HT-29 (cell line): ENCODE measurements around the gene TCP1. TPM values are rescaled to one million over a fixed set of nuclear protein-coding genes. Genes with fewer than 3 reads are reported as not detected.
"Not testable (repeated sequence)": the region's sequence is repeated elsewhere in the genome, so short reads cannot be mapped to it uniquely, and the experiment has no call there.

Experiments
- DNase-seq: peaks from one replicate; pipeline ENCODE4 v3.0.0-alpha.2; 2015; ENCODE audit warnings: low spot score
- total RNA-seq: library from RNA; depleted of rRNA; stranded (reverse); fragments of >200 nt; shearing (Covaris generic); gene quantifications from 2 replicates; pipeline ENCODE4 v1.2.3, GENCODE V29; 2014

TCP1 gene
- total RNA-seq, 1 experiment from 2014 or later, result 401 TPM

DNA sequence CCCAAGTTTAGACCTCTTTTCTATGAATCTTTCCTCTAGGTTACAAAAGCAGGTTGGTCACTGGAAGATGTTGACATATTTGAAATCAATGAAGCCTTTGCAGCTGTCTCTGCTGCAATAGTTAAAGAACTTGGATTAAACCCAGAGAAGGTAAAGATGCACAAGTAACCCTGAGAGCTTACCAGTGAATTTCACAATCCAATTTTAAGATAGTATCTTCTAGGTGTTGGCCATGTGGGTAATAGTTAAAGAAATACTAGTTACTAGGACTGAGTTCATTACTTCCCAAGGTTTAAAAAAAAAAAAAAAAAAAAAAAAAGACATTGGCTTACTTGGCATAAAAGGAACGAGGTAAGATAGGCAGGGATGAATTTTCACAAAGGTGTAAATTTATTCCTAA is 11.3 kb downstream of the TCP1 start:
- no peak for DNase-seq

DNA sequence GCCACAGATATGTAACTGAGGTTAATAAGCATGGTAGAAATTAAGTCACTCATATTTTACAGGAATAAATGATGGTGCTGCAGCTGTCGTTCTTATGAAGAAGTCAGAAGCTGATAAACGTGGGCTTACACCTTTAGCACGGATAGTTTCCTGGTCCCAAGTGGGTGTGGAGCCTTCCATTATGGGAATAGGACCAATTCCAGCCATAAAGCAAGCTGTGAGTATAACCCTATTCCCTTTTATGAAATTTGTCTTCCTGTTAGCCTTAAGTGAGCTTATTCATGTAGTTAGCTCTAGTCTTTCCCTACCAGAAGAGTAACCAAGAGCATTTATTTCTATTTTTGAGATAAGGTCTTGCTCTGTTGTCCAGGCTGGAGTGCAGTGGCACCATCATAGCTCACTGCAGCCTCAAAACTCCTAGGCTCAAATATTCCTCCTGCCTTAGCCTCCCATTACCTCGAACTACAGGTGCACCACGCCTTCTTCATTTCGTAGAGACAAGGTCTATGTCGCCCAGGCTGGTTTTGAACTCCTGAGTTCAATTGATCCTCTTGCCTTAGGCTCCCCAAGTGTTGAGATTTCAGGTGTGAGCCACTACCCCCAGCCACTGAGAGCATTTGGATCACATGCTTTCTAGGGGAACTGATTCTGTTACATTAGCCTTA is 12.0 kb downstream of the TCP1 start:
- no peak for DNase-seq

DNA sequence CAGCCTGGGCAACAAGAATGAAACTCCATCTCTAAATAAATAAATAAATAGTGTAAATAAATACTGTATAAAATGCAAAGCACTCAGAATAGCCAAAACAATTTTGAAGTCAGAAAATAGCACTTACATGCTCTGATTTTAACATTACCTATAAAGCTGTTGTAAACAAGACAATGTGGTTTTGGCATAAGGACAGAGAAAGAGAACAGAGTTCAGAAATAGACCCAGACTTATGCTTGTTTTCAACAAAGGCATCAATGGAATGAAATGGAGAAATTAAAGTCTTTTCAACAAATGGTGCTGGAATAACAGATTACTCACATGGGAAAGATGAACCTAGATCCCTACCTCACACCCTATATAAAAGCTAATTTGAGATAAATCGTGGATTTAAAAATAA is 17.2 kb downstream of the TCP1 start:
- DNase-seq, result no peak

DNA sequence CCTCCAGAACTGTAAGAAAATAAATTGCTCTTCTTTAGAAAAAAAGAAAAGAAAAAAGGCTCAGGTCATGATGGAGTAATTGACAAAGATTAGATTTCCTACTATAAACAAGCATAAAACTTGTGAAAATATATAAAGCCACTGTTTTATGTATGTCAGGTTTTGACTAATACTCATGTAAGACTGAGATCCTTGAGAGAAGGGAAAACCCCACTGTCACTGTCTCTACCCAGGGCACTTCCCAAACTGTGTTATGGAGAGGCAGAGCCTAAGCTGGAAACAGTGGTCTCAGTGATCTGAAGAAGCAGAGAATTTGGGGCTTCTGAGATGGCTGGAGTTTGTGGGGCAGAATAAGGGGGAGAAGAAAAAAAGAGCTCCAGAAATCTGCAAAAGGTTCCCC is 19.9 kb downstream of the TCP1 start:
- no peak for DNase-seq

DNA sequence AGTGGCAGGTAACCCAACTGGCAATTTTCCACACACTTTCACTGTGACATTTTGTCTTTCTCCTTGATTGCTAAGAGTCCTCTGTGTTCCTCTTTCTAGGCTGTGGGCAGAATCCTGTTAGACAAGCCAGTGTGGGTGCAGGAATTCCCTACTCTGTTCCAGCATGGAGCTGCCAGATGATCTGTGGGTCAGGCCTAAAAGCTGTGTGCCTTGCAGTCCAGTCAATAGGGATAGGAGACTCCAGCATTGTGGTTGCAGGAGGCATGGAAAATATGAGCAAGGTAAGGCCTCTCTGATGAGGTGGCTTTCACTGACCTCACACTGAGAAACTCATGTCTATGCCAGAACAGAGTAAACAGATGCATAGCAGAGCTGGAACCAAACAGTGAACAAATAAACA is 22.5 kb downstream of the TCP1 start:
- DNase-seq, result no peak

DNA sequence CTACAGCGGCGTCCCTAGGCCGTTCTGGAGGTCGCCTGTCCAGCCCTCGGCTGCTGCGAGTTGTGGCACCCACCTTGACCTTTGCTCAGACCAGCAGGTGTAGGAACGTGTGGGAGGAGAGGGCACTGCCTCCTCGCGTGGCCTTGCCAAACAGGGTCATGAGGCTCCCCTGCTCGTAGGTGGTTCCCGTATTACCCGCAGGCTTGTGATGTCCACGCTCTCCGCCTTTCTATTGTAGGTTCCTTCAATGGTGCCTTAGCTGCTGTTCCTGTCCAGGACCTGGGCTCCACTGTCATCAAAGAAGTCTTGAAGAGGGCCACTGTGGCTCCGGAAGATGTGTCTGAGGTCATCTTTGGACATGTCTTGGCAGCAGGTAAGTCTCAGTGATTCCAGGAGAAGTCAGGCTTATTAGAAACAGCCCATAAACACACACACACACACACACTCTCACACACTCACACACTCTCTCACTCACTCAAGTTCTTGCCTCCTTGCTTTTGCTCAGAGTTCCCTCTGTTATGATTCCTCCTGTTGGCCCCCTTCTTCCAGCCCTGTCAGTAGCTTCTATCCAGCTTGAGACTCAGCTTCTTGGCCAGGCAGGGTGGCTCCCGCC is 26.6 kb downstream of the TCP1 start:
- peak; percentile 28 for DNase-seq

DNA sequence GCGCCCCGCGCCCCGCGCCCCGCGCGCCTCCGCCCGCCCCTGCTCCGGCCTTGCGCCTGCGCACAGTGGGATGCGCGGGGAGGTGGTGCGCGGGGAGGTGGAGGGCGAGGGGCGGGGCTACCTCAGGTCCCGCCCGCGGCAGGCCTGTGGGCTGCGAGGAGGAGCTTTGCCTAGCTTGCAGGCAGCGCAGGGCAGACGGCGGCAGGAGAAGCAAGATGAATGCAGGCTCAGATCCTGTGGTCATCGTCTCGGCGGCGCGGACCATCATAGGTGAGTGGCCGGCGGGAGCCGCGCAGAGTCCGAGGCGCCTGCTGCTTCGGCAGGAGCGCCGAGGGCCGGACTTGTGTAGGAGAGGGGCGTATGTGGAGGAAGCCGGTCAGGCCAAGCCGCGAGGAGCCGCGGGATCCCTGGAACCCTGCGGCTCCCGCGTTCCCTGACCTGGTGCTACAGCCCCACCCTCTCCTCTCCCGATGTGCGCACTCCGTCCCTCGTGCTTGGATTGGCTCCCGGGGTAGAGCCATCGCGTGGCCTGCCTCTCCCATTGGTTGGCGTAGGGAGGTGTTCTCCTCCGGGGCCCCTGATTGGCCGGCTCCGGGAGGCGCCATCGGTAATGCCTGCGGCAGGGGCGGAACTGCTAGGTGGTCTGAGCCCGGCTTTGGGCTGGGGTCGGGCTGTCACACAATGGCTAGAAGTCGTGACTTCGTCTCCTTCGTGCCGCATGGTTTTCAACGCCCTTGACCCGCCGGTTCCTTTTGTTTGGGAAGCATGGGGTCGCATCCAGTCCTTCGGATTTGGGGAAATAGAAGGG is 27.3 kb downstream of the TCP1 start, which contains the start of gene ACAT2:
TSS of gene ACAT2 (plus strand) at position 173 of the 808 bp plus-strand sequence. CDS start at position 216, 43 bp downstream.
- peak; percentile 92 for DNase-seq

DNA sequence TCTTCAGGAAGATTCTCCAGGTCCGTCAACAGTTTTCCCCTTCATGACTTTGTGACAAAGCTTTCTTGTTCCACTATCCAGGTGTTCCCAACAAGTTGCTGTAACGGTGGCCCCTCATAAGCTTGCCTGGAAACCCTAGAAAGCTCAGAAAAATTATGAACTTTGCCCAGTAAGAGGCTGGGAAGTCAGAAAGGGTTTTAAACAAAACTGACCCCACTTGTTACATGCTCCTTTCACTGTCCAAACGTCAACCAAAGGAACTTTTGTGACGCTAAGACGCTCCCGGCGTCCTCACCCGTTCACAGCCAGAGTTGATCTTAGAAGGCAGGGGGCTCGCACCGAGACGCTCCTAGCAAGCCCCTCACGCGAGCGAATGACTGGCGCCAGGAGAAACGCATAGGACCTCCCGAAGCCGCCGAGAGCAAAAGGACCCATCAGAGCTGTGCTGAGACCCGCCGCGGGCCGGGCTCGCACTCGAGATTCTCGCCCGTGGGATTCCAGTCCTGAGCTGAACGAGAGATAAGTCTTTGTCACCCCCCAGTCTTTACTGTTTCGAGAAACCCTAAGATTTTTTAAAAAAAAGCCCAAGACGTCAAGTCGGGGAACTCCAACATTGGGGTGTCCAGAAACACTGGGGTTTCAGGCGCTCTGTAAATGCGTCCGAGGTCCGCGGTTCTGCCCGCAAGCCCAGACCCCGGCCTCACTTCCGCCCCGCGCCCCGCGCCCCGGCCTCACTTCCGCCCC is 28.1 kb downstream of the TCP1 start:
- peak; percentile 20 for DNase-seq

DNA sequence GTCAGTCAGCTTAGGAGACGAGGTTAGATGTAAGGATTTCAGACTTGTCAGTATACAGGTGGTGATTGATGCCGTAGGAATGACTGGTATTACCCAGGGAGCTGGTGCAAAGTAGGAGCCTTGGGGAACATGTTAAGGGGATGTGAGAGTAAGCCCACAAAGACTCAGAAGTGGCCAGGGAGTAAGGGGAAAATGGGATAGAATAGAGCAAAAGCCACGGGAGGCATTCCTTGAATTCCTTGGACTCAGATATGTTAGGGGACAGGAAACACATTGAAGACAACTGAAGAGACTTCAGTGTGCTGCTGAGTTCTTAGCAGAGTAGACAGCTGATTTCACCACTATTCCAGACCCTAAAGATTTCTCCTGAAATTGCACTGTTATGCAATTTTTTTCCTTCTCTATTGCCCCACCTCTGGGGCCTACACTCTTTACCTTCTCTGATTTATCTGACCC is 28.8 kb downstream of the TCP1 start:
- DNase-seq, result no peak

DNA sequence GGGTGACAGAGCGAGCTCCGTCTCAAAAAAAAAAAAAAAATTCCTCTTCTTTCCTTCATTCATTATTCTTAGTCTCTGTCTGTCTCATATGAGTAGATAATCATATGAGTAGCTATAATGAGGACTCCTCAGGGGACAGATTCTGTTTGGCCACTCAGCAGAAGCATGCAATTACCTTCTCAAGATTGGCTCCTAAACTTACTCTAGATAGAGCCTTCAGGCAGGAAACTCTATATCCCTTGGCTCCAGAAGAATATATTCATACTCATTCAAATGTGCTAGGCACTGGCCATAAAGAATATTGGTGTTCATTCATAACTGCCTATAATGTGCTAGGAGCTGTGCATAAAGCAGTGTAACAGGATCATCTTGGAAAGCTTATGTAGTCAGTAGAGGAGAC is 29.8 kb downstream of the TCP1 start:
- DNase-seq, result no peak

DNA sequence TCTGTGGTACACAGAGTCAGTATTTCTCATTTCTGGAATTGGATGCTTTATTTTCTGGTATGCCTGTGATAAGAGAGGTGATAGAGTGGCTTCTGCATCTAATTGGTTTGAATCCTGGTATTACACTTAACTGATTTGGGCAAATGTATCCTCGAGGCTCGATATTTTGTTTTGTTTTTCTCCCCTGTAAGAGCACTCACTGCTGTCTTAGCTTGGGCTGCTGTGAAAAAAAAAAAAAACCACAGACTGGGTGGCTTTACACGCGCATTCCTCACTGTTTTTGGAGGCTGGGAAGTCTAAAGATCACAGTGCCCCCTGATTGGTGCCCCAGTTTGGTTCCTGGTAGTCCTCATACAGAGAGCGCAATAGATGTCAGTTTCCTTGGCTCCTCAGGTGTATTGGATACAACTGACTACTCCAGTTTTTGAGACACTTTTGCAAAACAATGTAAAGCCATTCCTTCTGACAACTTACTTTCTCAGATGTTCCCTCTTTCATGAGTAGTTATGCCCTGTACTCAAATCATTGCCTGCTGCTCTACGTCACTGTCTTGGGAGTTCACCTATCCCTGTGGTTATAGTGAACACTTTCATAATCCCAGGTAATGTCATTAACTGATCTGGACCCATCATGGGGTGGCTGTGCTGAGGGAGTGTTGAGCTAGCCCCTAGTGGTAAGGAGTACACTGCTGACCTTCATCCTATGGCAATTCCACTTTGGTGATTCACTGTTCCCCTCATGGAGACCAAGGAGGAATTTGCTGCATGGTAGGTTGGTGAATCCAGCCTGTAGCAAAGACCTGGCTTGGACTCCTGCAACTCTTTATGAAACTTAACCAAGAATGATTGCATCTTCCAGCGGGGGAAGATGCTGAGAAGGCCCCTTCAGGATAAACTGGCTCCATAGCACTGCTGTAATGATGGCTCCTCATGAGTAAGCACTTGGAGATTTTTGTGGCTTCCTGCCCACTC is 31.1 kb downstream of the TCP1 start:
- DNase-seq, result no peak

DNA sequence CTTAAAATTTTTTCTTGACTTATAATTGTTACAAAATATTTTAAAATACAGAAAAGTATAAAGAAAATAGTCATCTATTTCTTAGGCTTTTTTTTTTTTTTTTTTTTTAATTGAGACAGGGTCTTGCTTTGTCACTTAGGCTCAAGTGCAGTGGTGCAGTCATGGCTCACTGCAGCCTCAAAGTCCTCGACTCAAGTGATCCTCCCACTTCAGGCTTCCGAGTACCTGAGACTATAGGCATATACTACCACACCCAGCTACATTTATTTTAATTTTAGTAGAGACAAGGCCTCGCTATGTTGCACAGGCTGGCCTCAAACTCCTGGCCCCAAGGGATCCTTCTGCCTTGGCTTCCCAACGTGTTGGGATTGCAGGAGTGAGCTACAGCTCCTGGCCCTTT is 32.9 kb downstream of the TCP1 start:
- DNase-seq, result no peak

DNA sequence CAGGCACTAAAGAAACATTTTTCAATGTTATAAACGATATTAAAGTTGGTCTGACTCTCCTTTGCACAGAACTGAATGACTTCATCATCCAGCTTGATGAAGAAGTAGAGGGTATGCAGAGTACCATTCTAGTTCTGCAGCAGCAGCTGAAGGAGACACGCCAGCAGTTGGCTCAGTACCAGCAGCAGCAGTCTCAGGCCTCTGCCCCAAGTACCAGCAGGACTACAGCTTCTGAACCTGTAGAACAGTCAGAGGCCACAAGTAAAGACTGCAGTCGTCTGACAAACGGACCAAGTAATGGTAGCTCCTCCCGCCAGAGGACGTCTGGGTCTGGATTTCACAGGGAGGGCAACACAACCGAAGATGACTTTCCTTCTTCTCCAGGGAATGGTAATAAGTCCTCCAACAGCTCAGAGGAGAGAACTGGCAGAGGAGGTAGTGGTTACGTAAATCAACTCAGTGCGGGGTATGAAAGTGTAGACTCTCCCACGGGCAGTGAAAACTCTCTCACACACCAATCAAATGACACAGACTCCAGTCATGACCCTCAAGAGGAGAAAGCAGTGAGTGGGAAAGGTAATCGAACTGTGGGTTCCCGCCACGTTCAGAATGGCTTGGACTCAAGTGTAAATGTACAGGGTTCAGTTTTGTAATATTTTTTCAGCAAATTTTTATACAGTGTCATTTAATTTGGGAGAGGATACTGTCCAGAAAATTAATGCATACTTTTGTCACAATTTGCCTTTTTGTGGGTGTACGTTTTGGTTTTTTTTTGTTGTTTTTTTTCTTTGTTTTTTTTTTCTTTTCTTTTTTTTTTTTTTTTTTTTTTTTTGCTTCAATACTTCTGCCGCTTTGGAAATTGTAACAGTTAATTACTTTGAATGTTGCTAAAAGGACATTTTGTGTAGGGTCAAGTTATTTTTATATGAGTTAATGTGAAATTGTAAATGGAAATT is 34.2 kb downstream of the TCP1 start:
- DNase-seq, result no peak

DNA sequence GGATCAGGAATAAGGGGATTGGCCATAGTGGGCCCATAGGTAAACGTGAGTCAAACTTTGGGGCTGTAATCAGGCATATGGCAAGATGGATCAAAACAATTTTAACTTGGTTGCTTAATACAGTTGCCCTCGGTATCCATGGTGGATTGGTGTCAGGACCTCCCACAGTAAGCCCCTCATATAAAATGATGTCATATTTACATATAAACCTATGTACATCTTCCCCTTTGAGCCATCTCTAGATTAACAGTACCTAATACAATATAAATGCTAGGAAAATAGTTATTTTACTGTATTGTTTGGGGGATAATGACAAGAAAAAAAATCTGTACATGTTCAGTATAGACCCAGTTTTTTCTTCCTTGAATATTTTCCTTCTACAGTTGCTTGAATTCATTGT is 35.0 kb downstream of the TCP1 start:
- DNase-seq, result no peak

DNA sequence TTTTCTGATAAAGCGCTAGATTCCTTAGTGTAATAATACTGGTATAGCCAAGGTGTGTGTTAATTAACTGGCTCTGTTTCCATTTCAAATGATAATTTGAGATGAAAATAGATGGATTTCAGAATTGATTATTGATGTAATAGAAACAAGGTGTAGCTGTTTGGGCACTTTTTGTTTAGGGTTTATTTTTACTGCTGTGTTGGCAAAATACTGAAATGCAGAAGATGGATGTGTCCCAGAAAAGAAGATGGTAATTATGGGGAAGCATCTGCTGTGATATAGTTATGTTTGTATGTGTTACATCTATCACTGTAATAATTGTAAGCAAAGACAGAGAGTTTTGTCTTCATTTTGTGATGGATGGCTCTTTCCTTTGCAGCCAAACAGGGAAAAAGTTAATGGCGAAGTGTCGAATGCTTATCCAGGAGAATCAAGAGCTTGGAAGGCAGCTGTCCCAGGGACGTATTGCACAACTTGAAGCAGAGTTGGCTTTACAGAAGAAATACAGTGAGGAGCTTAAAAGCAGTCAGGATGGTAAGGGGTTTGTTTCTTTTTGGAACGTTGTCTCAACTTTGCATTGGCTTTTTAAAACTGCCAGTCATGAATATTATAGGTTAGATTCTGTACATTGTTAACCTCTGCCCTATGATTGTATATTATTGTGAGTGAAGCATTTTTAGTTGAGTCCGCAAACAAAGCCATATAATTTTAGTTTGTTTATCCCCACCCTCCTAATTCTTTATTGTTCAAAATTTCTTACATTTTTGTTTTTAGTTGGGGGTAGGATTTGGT is 36.1 kb downstream of the TCP1 start:
- DNase-seq, result no peak

DNA sequence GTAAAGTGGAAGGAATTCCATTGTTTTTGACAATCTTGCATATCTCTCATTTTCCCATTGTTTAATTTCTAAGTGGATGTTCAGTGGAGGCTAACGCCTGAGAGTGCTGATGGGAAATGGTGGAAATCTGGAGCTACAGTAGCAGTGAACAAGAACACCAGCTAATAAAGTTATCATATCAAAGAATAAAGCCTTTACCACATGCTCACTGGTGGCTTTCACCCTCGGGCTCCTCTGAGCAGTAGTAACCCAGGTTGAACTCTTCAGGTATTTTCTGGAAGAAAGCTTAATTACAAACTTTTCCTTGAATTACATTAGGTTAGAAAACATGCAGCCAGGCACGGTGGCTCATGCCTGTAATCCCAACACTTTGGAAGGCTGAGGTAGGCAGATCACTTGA is 38.0 kb downstream of the TCP1 start:
- no peak for DNase-seq

DNA sequence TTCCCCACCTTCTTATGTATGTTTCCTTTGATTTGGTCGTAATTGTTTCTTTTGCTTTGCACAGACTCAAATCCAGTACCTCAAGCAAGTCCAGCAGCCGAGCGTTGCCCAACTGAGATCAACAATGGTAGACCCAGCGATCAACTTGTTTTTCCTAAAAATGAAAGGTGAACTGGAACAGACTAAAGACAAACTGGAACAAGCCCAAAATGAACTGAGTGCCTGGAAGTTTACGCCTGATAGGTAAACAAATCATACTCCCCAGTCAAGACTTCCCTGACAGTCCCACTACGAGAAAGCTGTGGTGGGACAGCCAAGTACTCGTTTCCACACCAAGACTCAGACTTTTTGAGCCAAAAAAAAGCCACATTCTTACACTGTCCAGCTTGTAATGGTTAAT is 41.3 kb downstream of the TCP1 start:
- DNase-seq, result not testable (repeated sequence)

DNA sequence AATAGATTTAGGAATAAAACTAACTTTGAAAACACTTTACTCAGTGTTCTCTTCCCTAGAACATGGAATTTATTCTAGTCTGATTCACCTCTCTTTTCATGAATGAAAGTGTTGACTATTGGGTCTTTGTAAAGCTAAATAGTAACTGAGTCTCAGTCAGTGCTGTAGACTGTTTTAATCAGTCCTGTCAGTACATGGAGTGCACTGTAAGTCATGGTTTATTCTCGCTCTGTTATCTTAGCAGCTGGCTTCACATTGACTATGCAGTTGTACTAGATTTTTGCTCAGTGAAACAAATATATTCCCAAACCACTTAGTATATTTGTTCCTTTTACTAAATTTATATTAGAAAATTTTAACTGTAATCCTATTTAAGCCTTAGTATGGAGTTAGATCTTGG is 42.6 kb downstream of the TCP1 start:
- DNase-seq, result no peak

DNA sequence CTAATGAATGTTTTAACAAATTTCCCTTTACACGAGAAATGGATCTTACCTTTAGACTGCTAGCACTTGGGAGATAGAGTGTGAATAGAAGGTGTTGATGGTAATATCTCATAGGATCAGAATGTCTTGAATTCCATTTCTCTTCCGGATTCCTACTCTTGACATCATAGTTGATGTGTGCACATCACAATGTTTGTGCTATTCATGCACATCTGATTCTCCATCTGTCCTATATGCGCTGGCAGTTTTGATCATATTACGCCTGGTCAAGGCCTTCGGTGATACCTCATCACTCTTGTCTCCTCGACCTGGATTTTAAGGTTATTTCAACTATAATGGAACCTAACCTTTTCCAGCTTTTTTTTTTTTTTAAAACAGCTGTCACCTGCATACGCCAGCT is 44.3 kb downstream of the TCP1 start:
- no peak for DNase-seq
